Esophagus muscularis mucosa (tissue), 3 donors: Measurements from ENCODE around the gene IST1.

Experiments
- POLR2A ChIP-seq: fragments of 450-650 bp; IDR thresholded peaks from one replicate; pipeline ENCODE4 v1.6.1; 2017; ENCODE audit warnings: antibody characterized with exemption, moderate library complexity, mild to moderate bottlenecking, low read depth
- POLR2AphosphoS5 ChIP-seq, 2 donors: sonication (generic); formaldehyde crosslinking; IDR thresholded peaks; one replicate each; pipeline ENCODE4 v1.6.1; 2017; ENCODE audit warnings: antibody characterized with exemption in 2 of 2
- TF ChIP-seq, protein P1 (sequence below), 3 experiments: fragments of 200-600 bp in 2 of 3; fragments of 450-650 bp in 1 of 3; sonication (generic) in 2 of 3; IDR thresholded peaks; one replicate each; pipeline ENCODE4 v1.5.1; 2017 to 2019; ENCODE audit warnings: antibody characterized with exemption in 3 of 3, mild to moderate bottlenecking in 2 of 3, moderate library complexity in 1 of 3

DNA sequence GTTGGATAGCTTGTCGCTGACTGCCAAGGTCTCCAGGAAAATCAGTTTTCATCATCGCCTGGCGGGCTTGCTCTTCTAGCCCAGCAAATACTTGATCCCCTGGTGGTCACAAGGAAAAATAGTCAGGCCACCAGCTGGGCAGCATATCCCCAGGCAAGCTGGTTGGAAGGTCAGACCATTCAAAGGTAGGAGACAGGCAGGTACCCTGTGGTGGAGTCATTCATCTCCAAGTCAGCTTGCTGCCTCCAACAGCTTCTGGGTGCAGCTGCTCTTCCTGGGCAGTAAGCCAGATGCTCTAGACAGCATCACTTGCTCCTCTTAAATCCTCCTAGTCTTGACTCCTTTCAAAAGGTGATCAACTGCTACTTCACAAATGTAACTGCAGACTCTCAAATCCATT lies 27.4 kb upstream of the IST1 start:
- TF ChIP-seq, protein P1, sequence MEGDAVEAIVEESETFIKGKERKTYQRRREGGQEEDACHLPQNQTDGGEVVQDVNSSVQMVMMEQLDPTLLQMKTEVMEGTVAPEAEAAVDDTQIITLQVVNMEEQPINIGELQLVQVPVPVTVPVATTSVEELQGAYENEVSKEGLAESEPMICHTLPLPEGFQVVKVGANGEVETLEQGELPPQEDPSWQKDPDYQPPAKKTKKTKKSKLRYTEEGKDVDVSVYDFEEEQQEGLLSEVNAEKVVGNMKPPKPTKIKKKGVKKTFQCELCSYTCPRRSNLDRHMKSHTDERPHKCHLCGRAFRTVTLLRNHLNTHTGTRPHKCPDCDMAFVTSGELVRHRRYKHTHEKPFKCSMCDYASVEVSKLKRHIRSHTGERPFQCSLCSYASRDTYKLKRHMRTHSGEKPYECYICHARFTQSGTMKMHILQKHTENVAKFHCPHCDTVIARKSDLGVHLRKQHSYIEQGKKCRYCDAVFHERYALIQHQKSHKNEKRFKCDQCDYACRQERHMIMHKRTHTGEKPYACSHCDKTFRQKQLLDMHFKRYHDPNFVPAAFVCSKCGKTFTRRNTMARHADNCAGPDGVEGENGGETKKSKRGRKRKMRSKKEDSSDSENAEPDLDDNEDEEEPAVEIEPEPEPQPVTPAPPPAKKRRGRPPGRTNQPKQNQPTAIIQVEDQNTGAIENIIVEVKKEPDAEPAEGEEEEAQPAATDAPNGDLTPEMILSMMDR (IDR thresholded peaks at IDR 0.05): no peak
- TF ChIP-seq POLR2AphosphoS5 (IDR thresholded peaks at IDR 0.05) (no peak), POLR2A (no peak)
